HEK293 (cell line): Measurements from ENCODE around the gene C16orf46.

Experiments used
- CTCF ChIA-PET: fragments of 350-600 bp; formaldehyde crosslinking; extraction: SDS; loops from one replicate; lab custom pipeline; 2021; ENCODE audit warnings: antibody characterized with exemption; lab: Yijun Ruan, JAX
- POLR2A ChIA-PET: fragments of 300-600 bp; formaldehyde crosslinking; extraction: SDS; loops from one replicate; lab custom pipeline; 2020; ENCODE audit warnings: antibody characterized with exemption, inconsistent platforms; lab: Yijun Ruan, JAX
- H3K27ac ChIP-seq: fragments of 200-500 bp; sonication (Bioruptor generic); 2 replicates; pipeline ENCODE4 v1.5.1; 2014; ENCODE audit warnings: low read depth, low read length, control low read depth, inconsistent platforms; ENCODE audit errors: extremely low read depth
- H3K36me3 ChIP-seq, 2 experiments: fragments of 200-500 bp in 1 of 2; sonication (Bioruptor generic) in 1 of 2; 1 replicate in 1 of 2; 2 replicates in 1 of 2; pipeline ENCODE4 v1.5.1; 2014 to 2017; ENCODE audit warnings: inconsistent platforms in 2 of 2, low read length in 2 of 2; ENCODE audit not compliant: control insufficient read depth in 2 of 2, insufficient read depth in 1 of 2
- H3K4me1 ChIP-seq: fragments of 200-500 bp; sonication (Bioruptor generic); 2 replicates; pipeline ENCODE4 v1.5.1; 2014; ENCODE audit warnings: mild to moderate bottlenecking, low read length, inconsistent platforms; ENCODE audit not compliant: control insufficient read depth, insufficient read depth
- H3K4me3 ChIP-seq: 2 replicates; pipeline ENCODE4 v1.5.1; 2011; ENCODE audit warnings: low read depth, mild to moderate bottlenecking, control low read depth, low read length, moderate library complexity
- H3K9me3 ChIP-seq: fragments of 200-500 bp; sonication (Bioruptor generic); 2 replicates; pipeline ENCODE4 v1.5.1; 2014; ENCODE audit warnings: low read depth, low read length, inconsistent platforms; ENCODE audit not compliant: control insufficient read depth, insufficient read depth
- BCL6B ChIP-seq: fragments of 450-650 bp; formaldehyde crosslinking; IDR thresholded peaks from 2 replicates; pipeline ENCODE4 v1.5.1; 2017; ENCODE audit warnings: missing biosample characterization, missing genetic modification characterization
- KLF16 ChIP-seq: fragments of 450-650 bp; formaldehyde crosslinking; IDR thresholded peaks from 2 replicates; pipeline ENCODE4 v1.5.1; 2017; ENCODE audit warnings: missing biosample characterization, missing genetic modification characterization
- MEIS1 ChIP-seq: sonication (generic); formaldehyde crosslinking; IDR thresholded peaks from 2 replicates; pipeline ENCODE4 v1.8.1; 2022; ENCODE audit warnings: missing genetic modification reagents, mild to moderate bottlenecking, borderline replicate concordance
- PATZ1 ChIP-seq: fragments of 450-650 bp; formaldehyde crosslinking; IDR thresholded peaks from 2 replicates; pipeline ENCODE4 v1.5.1; 2016; ENCODE audit warnings: missing biosample characterization, missing genetic modification characterization
- SP7 ChIP-seq: fragments of 450-650 bp; formaldehyde crosslinking; IDR thresholded peaks from 2 replicates; pipeline ENCODE4 v1.5.1; 2016; ENCODE audit warnings: missing biosample characterization, missing genetic modification characterization
- ZEB2 ChIP-seq: fragments of 450-650 bp; formaldehyde crosslinking; IDR thresholded peaks from 2 replicates; pipeline ENCODE4 v1.5.1; 2016; ENCODE audit warnings: missing biosample characterization, missing genetic modification characterization
- ZNF114 ChIP-seq: fragments of 450-650 bp; formaldehyde crosslinking; IDR thresholded peaks from 2 replicates; pipeline ENCODE4 v1.5.0; 2017; ENCODE audit warnings: missing biosample characterization, missing genetic modification characterization
- ZNF132 ChIP-seq: fragments of 450-650 bp; formaldehyde crosslinking; IDR thresholded peaks from 2 replicates; pipeline ENCODE4 v1.5.1; 2017; ENCODE audit warnings: missing biosample characterization, missing genetic modification characterization, borderline replicate concordance
- ZNF211 ChIP-seq: fragments of 450-650 bp; formaldehyde crosslinking; IDR thresholded peaks from 2 replicates; pipeline ENCODE4 v1.5.1; 2016; ENCODE audit warnings: low read depth, missing biosample characterization, missing genetic modification characterization
- ZNF239 ChIP-seq: fragments of 450-650 bp; formaldehyde crosslinking; IDR thresholded peaks from 2 replicates; pipeline ENCODE4 v1.5.1; 2016; ENCODE audit warnings: missing biosample characterization, missing genetic modification characterization
- ZNF394 ChIP-seq: fragments of 450-650 bp; formaldehyde crosslinking; IDR thresholded peaks from 2 replicates; pipeline ENCODE4 v1.5.1; 2016; ENCODE audit warnings: missing biosample characterization, missing genetic modification characterization, mild to moderate bottlenecking, moderate library complexity, borderline replicate concordance
- ZNF473 ChIP-seq: fragments of 450-650 bp; formaldehyde crosslinking; IDR thresholded peaks from 2 replicates; pipeline ENCODE4 v1.5.1; 2017; ENCODE audit warnings: missing biosample characterization, missing genetic modification characterization
- ZNF48 ChIP-seq: fragments of 450-650 bp; formaldehyde crosslinking; IDR thresholded peaks from 2 replicates; pipeline ENCODE4 v1.5.1; 2016; ENCODE audit warnings: missing biosample characterization, missing genetic modification characterization
- ZNF488 ChIP-seq: fragments of 450-650 bp; formaldehyde crosslinking; IDR thresholded peaks from 2 replicates; pipeline ENCODE4 v1.5.1; 2016; ENCODE audit warnings: missing biosample characterization, missing genetic modification characterization
- ZNF600 ChIP-seq: fragments of 450-650 bp; formaldehyde crosslinking; IDR thresholded peaks from 2 replicates; pipeline ENCODE4 v1.5.1; 2016; ENCODE audit warnings: missing biosample characterization, missing genetic modification characterization
- ZSCAN18 ChIP-seq: fragments of 450-650 bp; formaldehyde crosslinking; IDR thresholded peaks from 2 replicates; pipeline ENCODE4 v1.5.1; 2016; ENCODE audit warnings: missing biosample characterization, missing genetic modification characterization
- ZSCAN4 ChIP-seq: fragments of 450-650 bp; formaldehyde crosslinking; IDR thresholded peaks from 2 replicates; pipeline ENCODE4 v1.5.1; 2017; ENCODE audit warnings: missing biosample characterization, missing genetic modification characterization
- TF ChIP-seq, protein P1 (sequence below): fragments of 450-650 bp; formaldehyde crosslinking; IDR thresholded peaks from 2 replicates; pipeline ENCODE4 v1.5.1; 2016; ENCODE audit warnings: missing biosample characterization, missing genetic modification characterization

Gene C16orf46

DNA sequence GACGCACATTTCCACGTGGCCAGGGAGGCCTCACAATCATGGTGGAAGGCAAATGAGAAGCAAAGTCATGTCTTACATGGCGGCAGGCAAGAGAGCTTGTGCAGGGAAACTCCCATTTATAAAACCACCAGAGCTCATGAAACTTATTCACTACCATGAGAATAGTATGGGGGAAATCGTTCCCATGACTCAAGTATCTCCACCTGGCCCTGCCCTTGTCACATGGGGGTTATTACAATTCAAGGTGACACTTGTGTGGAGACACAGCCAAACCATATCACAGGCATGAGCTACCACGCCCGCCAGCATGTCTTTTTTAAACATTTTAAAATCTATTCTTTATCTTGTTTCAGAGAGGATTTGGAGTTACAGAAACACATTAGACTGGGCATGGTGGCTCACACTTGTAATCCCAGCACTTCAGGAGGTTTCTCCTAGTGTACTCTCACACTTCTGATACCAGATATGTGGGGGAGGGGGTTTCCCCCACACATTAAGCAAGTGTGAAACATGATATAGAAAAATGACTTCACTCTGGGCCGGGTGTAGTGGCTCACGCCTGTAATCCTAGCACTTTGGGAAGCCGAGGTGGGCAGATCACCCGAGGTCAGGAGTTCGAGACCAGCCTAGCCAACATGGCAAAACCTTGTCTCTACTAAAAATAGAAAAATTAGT lies 47.0 kb downstream of the C16orf46 start:
- H3K9me3 ChIP-seq: no peaks in the 10 kb centered on the region
- H3K4me3 ChIP-seq: no peak overlapping the region
- TF ChIP-seq ZNF114 (tag by site-specific recombination): no peak
- TF ChIP-seq ZEB2 (tag by site-specific recombination): no peak
- TF ChIP-seq ZNF239 (tag by site-specific recombination): no peak
- TF ChIP-seq PATZ1 (tag by site-specific recombination): no peak
- no peak for TF ChIP-seq ZNF211 (tag by site-specific recombination)
- no peak for TF ChIP-seq SP7 (tag by site-specific recombination)
- TF ChIP-seq ZSCAN18 (tag by site-specific recombination): no peak
- TF ChIP-seq, protein P1, sequence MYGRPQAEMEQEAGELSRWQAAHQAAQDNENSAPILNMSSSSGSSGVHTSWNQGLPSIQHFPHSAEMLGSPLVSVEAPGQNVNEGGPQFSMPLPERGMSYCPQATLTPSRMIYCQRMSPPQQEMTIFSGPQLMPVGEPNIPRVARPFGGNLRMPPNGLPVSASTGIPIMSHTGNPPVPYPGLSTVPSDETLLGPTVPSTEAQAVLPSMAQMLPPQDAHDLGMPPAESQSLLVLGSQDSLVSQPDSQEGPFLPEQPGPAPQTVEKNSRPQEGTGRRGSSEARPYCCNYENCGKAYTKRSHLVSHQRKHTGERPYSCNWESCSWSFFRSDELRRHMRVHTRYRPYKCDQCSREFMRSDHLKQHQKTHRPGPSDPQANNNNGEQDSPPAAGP (tag by site-specific recombination): no peak
- TF ChIP-seq KLF16 (tag by site-specific recombination): no peak
- TF ChIP-seq ZNF394 (tag by site-specific recombination): no peak
- no peak for TF ChIP-seq ZNF473 (tag by site-specific recombination)
- TF ChIP-seq BCL6B (tag by site-specific recombination): no peak
- TF ChIP-seq ZNF48 (tag by site-specific recombination): no peak
- no peak for TF ChIP-seq ZNF600
- TF ChIP-seq ZNF132 (tag by site-specific recombination): no peak
- TF ChIP-seq ZNF488: no peak
- no peak for TF ChIP-seq ZSCAN4 (tag by site-specific recombination)
- no peak for TF ChIP-seq MEIS1 (CRISPR knock-in tag)
- TF ChIP-seq, all 188 proteins: peak for 0
- ChIA-PET CTCF (interaction anchor here (0.6 kb wide), 1 partner anchor 10 kb away, joined by 3 read pairs; no protein-coding TSS in a partner anchor), POLR2A (no interaction called here)
- H3K4me1 ChIP-seq: no peaks in the 10 kb centered on the region
- no peak overlapping the region for H3K27ac ChIP-seq
- H3K36me3 ChIP-seq: peaks cover 29 to 53% of the 10 kb centered on the region in 2 experiments
